Hematopoietic multipotent progenitor cell treated with erythropoietin and hydrocortisone succinate and interleukin-3 and kit ligand, for 8 days (in vitro differentiated cells): ENCODE measurements around the gene C10orf95.

Source experiments
- DNase-seq: peaks from one replicate; pipeline ENCODE4 v3.0.0-alpha.2; 2015

The C10orf95 gene

GRCh38 chr10:102400076-102400475 is 51.3 kb downstream of the C10orf95 start:
- no peak for DNase-seq
